B cell (primary cell): Measurements from ENCODE around the gene CD55. TPM values are rescaled to one million over a fixed set of nuclear protein-coding genes. Genes with fewer than 3 reads are reported as not detected.

ENCODE experiments used
- ATAC-seq: fragments of 200-7000 bp; cut with Tn5 transposase; one replicate; pipeline ENCODE4 v1.10.0; 2021; ENCODE audit warnings: low read depth, mild to moderate bottlenecking, moderate number of reproducible peaks, moderate library complexity
- CTCF ChIA-PET: fragments of 350-600 bp; sonication (Branson Sonifier 250); formaldehyde crosslinking; loops from one replicate; lab custom pipeline; 2021; ENCODE audit warnings: antibody characterized with exemption, inconsistent platforms; lab: Charles Lee
- POLR2A ChIA-PET: fragments of 350-600 bp; sonication (Branson Sonifier 250); formaldehyde crosslinking; loops from one replicate; lab custom pipeline; 2021; ENCODE audit warnings: antibody characterized with exemption; lab: Charles Lee
- DNase-seq: peaks from one replicate; pipeline ENCODE4 v3.0.0; 2013
- H2AFZ ChIP-seq: 2 replicates; pipeline ENCODE4 v1.6.1; 2012; ENCODE audit warnings: mild to moderate bottlenecking, low read depth, low read length; ENCODE audit not compliant: insufficient read depth, poor library complexity, severe bottlenecking
- H3K27ac ChIP-seq, 2 donors: 1 replicate in 1 of 2; 2 replicates in 1 of 2; pipeline ENCODE4 v1.5.1; 2012 to 2013; ENCODE audit warnings: low read length in 2 of 2, mild to moderate bottlenecking in 2 of 2, moderate library complexity in 1 of 2
- H3K27me3 ChIP-seq, 4 experiments: fragments of 200-600 bp in 1 of 4; sonication (generic) in 1 of 4; replicated peaks in 1 of 4; 1 replicate in 2 of 4; 2 replicates in 2 of 4; pipeline versions ENCODE4 v1.6.1 to v1.7.0; 2013 to 2016; ENCODE audit warnings: low read length in 3 of 4, mild to moderate bottlenecking in 2 of 4, mixed read lengths in 1 of 4, moderate library complexity in 1 of 4; ENCODE audit not compliant: insufficient read depth in 4 of 4, control insufficient read depth in 3 of 4; ENCODE audit errors: control extremely low read depth in 1 of 4
- H3K36me3 ChIP-seq, 2 experiments: replicated peaks in 1 of 2; 1 replicate in 1 of 2; 2 replicates in 1 of 2; pipeline versions ENCODE4 v1.6.1 to v1.7.1; 2013; ENCODE audit warnings: low read length in 1 of 2; ENCODE audit not compliant: insufficient read depth in 2 of 2, control insufficient read depth in 1 of 2; ENCODE audit errors: control extremely low read depth in 1 of 2, extremely low read depth in 1 of 2
- H3K4me1 ChIP-seq, 2 donors: fragments of 200-600 bp in 1 of 2; sonication (generic) in 1 of 2; 1 replicate in 1 of 2; 2 replicates in 1 of 2; pipeline versions ENCODE4 v1.5.1 to v1.6.1; 2013 to 2017; ENCODE audit warnings: low read length in 2 of 2; ENCODE audit not compliant: control insufficient read depth in 2 of 2, insufficient read depth in 2 of 2
- H3K4me2 ChIP-seq: replicated peaks from 2 replicates; pipeline ENCODE3; 2012; ENCODE audit warnings: mild to moderate bottlenecking, low read depth, low read length; ENCODE audit not compliant: poor library complexity, severe bottlenecking
- H3K4me3 ChIP-seq, 5 experiments: fragments of 200-600 bp in 1 of 5; sonication (generic) in 1 of 5; 1 replicate in 3 of 5; 2 replicates in 2 of 5; pipeline versions ENCODE4 v1.5.1 to v1.7.0; 2011 to 2016; ENCODE audit warnings: low read length in 4 of 5, mild to moderate bottlenecking in 4 of 5, low read depth in 2 of 5, control low read depth in 1 of 5, moderate library complexity in 1 of 5; ENCODE audit not compliant: insufficient read depth in 1 of 5; ENCODE audit errors: control extremely low read depth in 1 of 5, extremely low read depth in 1 of 5
- H3K79me2 ChIP-seq: fragments of 200-600 bp; sonication (generic); one replicate; pipeline ENCODE4 v1.6.0; 2016; ENCODE audit warnings: low read length; ENCODE audit not compliant: control insufficient read depth, insufficient read depth
- H3K9ac ChIP-seq: fragments of 200-600 bp; sonication (generic); 2 replicates; pipeline ENCODE4 v1.6.1; 2017; ENCODE audit warnings: mild to moderate bottlenecking, low read length, moderate library complexity
- H3K9me3 ChIP-seq, 3 donors: one replicate each; pipeline versions ENCODE4 v1.6.1 to v1.7.1; 2013; ENCODE audit warnings: low read length in 2 of 3; ENCODE audit not compliant: control insufficient read depth in 2 of 3, insufficient read depth in 1 of 3; ENCODE audit errors: control extremely low read depth in 1 of 3
- H4K20me1 ChIP-seq: 2 replicates; pipeline ENCODE4 v1.6.0; 2012; ENCODE audit warnings: mild to moderate bottlenecking, low read length; ENCODE audit not compliant: insufficient read depth, control insufficient read depth, poor library complexity, severe bottlenecking
- H3K27ac Mint-ChIP-seq: one replicate; pipeline ENCODE4 v1.8.0; 2021; ENCODE audit warnings: mixed read lengths
- H3K27me3 Mint-ChIP-seq: one replicate; pipeline ENCODE4 v1.8.0; 2021; ENCODE audit warnings: mixed read lengths
- H3K4me1 Mint-ChIP-seq: one replicate; pipeline ENCODE4 v1.8.0; 2021; ENCODE audit warnings: mixed read lengths
- H3K4me3 Mint-ChIP-seq: one replicate; pipeline ENCODE4 v1.8.0; 2021; ENCODE audit warnings: mixed read lengths
- H3K9me3 Mint-ChIP-seq: one replicate; pipeline ENCODE4 v1.8.0; 2022; ENCODE audit warnings: mixed read lengths; ENCODE audit not compliant: insufficient read depth
- CTCF ChIP-seq: fragments of 200-600 bp; IDR thresholded peaks from one replicate; pipeline ENCODE4 v1.8.0; 2022; ENCODE audit warnings: antibody characterized with exemption, mild to moderate bottlenecking
- EZH2 ChIP-seq: IDR thresholded peaks from 2 replicates; pipeline ENCODE4 v1.6.1; 2012; ENCODE audit warnings: borderline replicate concordance, low read depth, mild to moderate bottlenecking, moderate library complexity, low read length; ENCODE audit not compliant: insufficient read depth, poor library complexity, severe bottlenecking
- WGBS: methylation state at CpG from one replicate; pipeline ENCODE4 v1.1.5; 2013; ENCODE audit warnings: missing lambda C conversion rate; ENCODE audit not compliant: insufficient coverage; 5-methylcytosine and 5-hydroxymethylcytosine counted together
- intact Hi-C: fragments of 100-400 bp; cut with micrococcal nuclease; formaldehyde crosslinking; loops from one replicate; pipeline ENCODE4 v1.10.0; 2022
- polyA plus RNA-seq: library from polyadenylated mRNA; depleted of rRNA; stranded (reverse); fragments of >200 nt; gene quantifications from 2 replicates; pipeline ENCODE4 v1.2.3, GENCODE V29; 2012
- total RNA-seq, 2 donors: library from RNA; stranded (reverse); fragments of 120-200 nt in 1 of 2; gene quantifications; 1 replicate in 1 of 2; 2 replicates in 1 of 2; pipeline versions ENCODE4 v1.2.3 to v1.2.4, GENCODE V29; 2013 to 2022

Gene CD55
- total and polyA plus RNA-seq, 2 donors (not counting 1 experiment from before 2014, with no cell fraction given) = 98.3 to 239 TPM

DNA sequence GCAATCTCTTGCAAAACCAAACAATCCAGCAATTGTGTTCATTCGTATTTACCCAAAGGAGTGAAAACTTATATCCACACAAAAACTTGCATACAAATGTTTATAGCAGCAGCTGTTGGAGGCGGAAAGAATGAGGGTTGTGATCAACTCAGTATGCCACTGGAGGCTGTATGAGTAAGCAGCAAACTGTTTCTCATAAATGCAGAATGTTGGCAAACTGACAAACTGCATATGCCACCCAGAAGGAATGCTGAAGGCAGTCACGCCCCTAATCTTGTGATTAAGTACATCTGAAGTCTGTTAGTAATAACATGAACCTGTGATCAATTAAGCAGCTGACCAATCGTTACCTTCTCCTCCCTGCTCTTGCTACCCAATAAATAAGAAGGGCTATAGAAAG lies 72.1 kb downstream of the CD55 start:
- intact Hi-C loops = no loop called here
- ChIA-PET POLR2A (no interaction called here), CTCF (interaction anchor here (0.6 to 1.1 kb wide), 4 partner anchors 61 to 369 kb away, joined by 3 read pairs; partner anchors contain the start of gene CR2)
- no peak overlapping the region for H3K9ac ChIP-seq
- H3K4me2 ChIP-seq = no peak overlapping the region
- no peak for DNase-seq
- H3K27ac ChIP-seq = no peak overlapping the region
- H3K79me2 ChIP-seq = no peaks in the 10 kb centered on the region
- no peak overlapping the region for H3K4me3 ChIP-seq
- Mint-ChIP-seq H3K4me1 (peaks cover 7% of the 10 kb centered on the region), H3K27ac (no peak overlapping the region), H3K9me3 (no peaks in the 10 kb centered on the region), H3K27me3 (no peaks in the 10 kb centered on the region), H3K4me3 (no peak overlapping the region)
- H3K4me1 ChIP-seq = no peaks in the 10 kb centered on the region
- TF ChIP-seq EZH2 (no peak), CTCF (no peak)
- 100% methylated on average over 1 of the region's 4 CpGs for WGBS
- ATAC-seq = no peak
- no peaks in the 10 kb centered on the region for H4K20me1 ChIP-seq
- H3K27me3 ChIP-seq = no peaks in the 10 kb centered on the region
- no peak overlapping the region for H2AFZ ChIP-seq
- H3K36me3 ChIP-seq = no peaks in the 10 kb centered on the region
- H3K9me3 ChIP-seq = peaks cover 0 to 1% (median 0%) of the 10 kb centered on the region in 3 donors

DNA sequence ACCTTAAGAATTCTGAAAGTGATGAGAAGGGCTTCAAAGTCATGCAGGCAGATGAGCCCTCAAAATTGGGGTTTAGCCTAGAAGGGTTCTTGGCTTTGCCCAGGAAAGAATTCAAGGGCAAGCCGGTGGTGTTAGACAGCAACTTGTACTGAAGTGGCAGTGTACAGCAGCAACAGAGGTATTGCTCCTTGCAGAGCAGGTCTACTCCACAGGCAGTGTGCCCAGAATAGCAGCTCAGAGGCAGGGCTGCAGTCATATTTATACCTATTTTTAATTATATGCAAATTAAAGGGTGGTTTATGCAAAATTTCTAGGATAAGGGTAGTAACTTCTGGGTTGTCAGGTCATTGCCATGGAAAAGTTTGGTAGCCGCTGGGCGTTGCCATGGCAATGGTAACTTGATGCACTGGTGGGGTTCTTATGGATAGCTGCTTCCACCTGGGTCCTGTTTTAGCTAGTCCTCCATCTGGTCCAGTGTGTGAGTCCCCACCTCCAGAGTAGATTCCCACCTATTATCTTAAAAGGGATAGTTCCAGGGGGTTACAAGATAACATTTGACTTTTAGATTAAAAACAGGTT lies 74.8 kb downstream of the CD55 start:
- peaks cover 0 to 3% (median 1%) of the 10 kb centered on the region in 3 donors for H3K9me3 ChIP-seq
- ATAC-seq (no peak), DNase-seq (no peak)
- no peak overlapping the region for H3K4me3 ChIP-seq
- Mint-ChIP-seq H3K4me3 (no peak overlapping the region), H3K4me1 (peaks cover 7% of the 10 kb centered on the region), H3K27me3 (no peaks in the 10 kb centered on the region), H3K9me3 (no peaks in the 10 kb centered on the region), H3K27ac (no peak overlapping the region)
- no peak overlapping the region for H3K9ac ChIP-seq
- H3K4me1 ChIP-seq = no peaks in the 10 kb centered on the region
- no peak overlapping the region for H3K27ac ChIP-seq
- no peaks in the 10 kb centered on the region for H3K36me3 ChIP-seq
- H4K20me1 ChIP-seq = no peaks in the 10 kb centered on the region
- intact Hi-C loops = no loop called here
- TF ChIP-seq EZH2 = no peak
- no peak for TF ChIP-seq CTCF
- WGBS = 100% methylated on average over 2 of the region's 3 CpGs
- H3K4me2 ChIP-seq = no peak overlapping the region
- H3K79me2 ChIP-seq = no peaks in the 10 kb centered on the region
- no peaks in the 10 kb centered on the region for H3K27me3 ChIP-seq
- no peak overlapping the region for H2AFZ ChIP-seq
- ChIA-PET CTCF (no interaction called here), POLR2A (no interaction called here)
